HepG2 (cell line): ENCODE measurements around the gene FAM209B. TPM values are rescaled to one million over a fixed set of nuclear protein-coding genes. Genes with fewer than 3 reads are reported as not detected.

Source experiments
- ATAC-seq: fragments of 200-7000 bp; cut with Tn5 transposase; 3 replicates; pipeline ENCODE4 v1.9.1; 2020; ENCODE audit warnings: mild to moderate bottlenecking, moderate library complexity
- BruUV-seq: library from RNA; stranded (reverse); fragments of 400-500 nt; replicated peaks from 2 replicates; lab custom pipeline; 2021; lab: Mats Ljungman, UMichigan
- CTCF ChIA-PET: fragments of 300-600 bp; formaldehyde crosslinking; extraction: SDS; loops from one replicate; lab custom pipeline; 2021; ENCODE audit warnings: low total read pairs, inconsistent platforms, low intra/inter-chr PET ratio; lab: Yijun Ruan, JAX
- POLR2A ChIA-PET: fragments of 350-600 bp; sonication (Branson Sonifier 250); formaldehyde crosslinking; loops from one replicate; lab custom pipeline; 2020; ENCODE audit warnings: antibody characterized with exemption, inconsistent platforms; lab: Yijun Ruan, JAX
- DNase-seq: peaks from one replicate; pipeline ENCODE4 v3.0.0-alpha.2; 2015; ENCODE audit warnings: low spot score
- FAIRE-seq: peaks from 3 replicates; lab custom pipeline; 2011; peaks lifted over from hg19 to GRCh38; lab: Jason Lieb, UNC
- H2AFZ ChIP-seq: one replicate; pipeline ENCODE4 v1.6.1; 2011; ENCODE audit warnings: low read length, inconsistent platforms
- H3K27ac ChIP-seq: fragments of 300-600 bp; 3 replicates; pipeline ENCODE4 v1.8.0; 2011; ENCODE audit warnings: mixed run types, mild to moderate bottlenecking, mixed read lengths, low read length, inconsistent platforms; ENCODE audit not compliant: insufficient read depth; ENCODE audit errors: extremely low read length
- H3K27me3 ChIP-seq, 2 experiments: fragments of 200-600 bp in 1 of 2; 2 replicates in 1 of 2; 3 replicates in 1 of 2; pipeline versions ENCODE4 v1.6.0 to v1.8.0; 2011; ENCODE audit warnings: low read length in 2 of 2, mild to moderate bottlenecking in 2 of 2, moderate library complexity in 2 of 2, inconsistent platforms in 1 of 2; ENCODE audit not compliant: insufficient read depth in 2 of 2, control insufficient read depth in 1 of 2
- H3K36me3 ChIP-seq, 2 experiments: fragments of 200-600 bp in 1 of 2; replicated peaks in 1 of 2; 2 replicates in 1 of 2; 3 replicates in 1 of 2; pipeline versions ENCODE4 v1.5.1 to v1.8.0; 2011; ENCODE audit warnings: low read length in 2 of 2, inconsistent platforms in 1 of 2; ENCODE audit not compliant: insufficient read depth in 2 of 2, control insufficient read depth in 1 of 2
- H3K4me1 ChIP-seq: 2 replicates; pipeline ENCODE4 v1.5.1; 2012; ENCODE audit warnings: low read length, inconsistent platforms; ENCODE audit not compliant: insufficient read depth
- H3K4me2 ChIP-seq: 2 replicates; pipeline ENCODE4 v1.6.0; 2011; ENCODE audit warnings: low read depth, low read length, inconsistent platforms
- H3K4me3 ChIP-seq, 3 experiments: fragments of 200-600 bp in 1 of 3; sonication (generic), shearing (Covaris generic) in 1 of 3; replicated peaks in 1 of 3; 2 replicates each; pipeline ENCODE4 v1.5.1; 2011 to 2016; ENCODE audit warnings: low read length in 3 of 3, inconsistent platforms in 2 of 3, low read depth in 2 of 3, mild to moderate bottlenecking in 2 of 3, control low read depth in 1 of 3, mixed read lengths in 1 of 3; ENCODE audit not compliant: insufficient read depth in 1 of 3
- H3K79me2 ChIP-seq: one replicate; pipeline ENCODE4 v1.6.1; 2011; ENCODE audit warnings: low read length, inconsistent platforms; ENCODE audit not compliant: insufficient read depth
- H3K9ac ChIP-seq: 2 replicates; pipeline ENCODE4 v1.6.0; 2011; ENCODE audit warnings: mild to moderate bottlenecking, low read depth, low read length, inconsistent platforms; ENCODE audit not compliant: insufficient read depth
- H3K9me3 ChIP-seq: 2 replicates; pipeline ENCODE4 v1.5.1; 2012; ENCODE audit warnings: mild to moderate bottlenecking, low read length
- H4K20me1 ChIP-seq: 2 replicates; pipeline ENCODE4 v1.6.0; 2011; ENCODE audit warnings: inconsistent platforms, mild to moderate bottlenecking, low read length, moderate library complexity; ENCODE audit not compliant: insufficient read depth
- CBX1 ChIP-seq: IDR thresholded peaks from one replicate; pipeline ENCODE4 v1.6.1; 2016; ENCODE audit warnings: antibody characterized with exemption, low read depth
- GZF1 ChIP-seq: sonication (generic); formaldehyde crosslinking; IDR thresholded peaks from 2 replicates; pipeline ENCODE4 v1.5.1; 2020; ENCODE audit warnings: mild to moderate bottlenecking, missing genetic modification reagents
- HNF4A ChIP-seq: sonication (generic); formaldehyde crosslinking; IDR thresholded peaks from 2 replicates; pipeline ENCODE4 v1.4.0; 2020; ENCODE audit warnings: missing genetic modification reagents
- JDP2 ChIP-seq: sonication (generic); formaldehyde crosslinking; IDR thresholded peaks from 2 replicates; pipeline ENCODE4 v1.8.1; 2022; ENCODE audit warnings: missing genetic modification reagents, borderline replicate concordance
- NKX3-1 ChIP-seq: sonication (generic); formaldehyde crosslinking; IDR thresholded peaks from 2 replicates; pipeline ENCODE4 v1.5.0; 2020; ENCODE audit warnings: missing genetic modification reagents
- PHF8 ChIP-seq: sonication (generic); formaldehyde crosslinking; IDR thresholded peaks from 2 replicates; pipeline ENCODE4 v1.5.0; 2020; ENCODE audit warnings: missing genetic modification reagents
- RBM39 ChIP-seq: fragments of 200-400 bp; formaldehyde crosslinking; IDR thresholded peaks from one replicate; pipeline ENCODE4 v1.6.1; 2018; ENCODE audit warnings: antibody characterized with exemption, mild to moderate bottlenecking, low read depth, low read length; ENCODE audit not compliant: poor library complexity, severe bottlenecking
- RFX3 ChIP-seq: IDR thresholded peaks from 2 replicates; pipeline ENCODE4 v1.6.1; 2016; ENCODE audit warnings: missing biosample characterization, missing genetic modification reagents
- RFXAP ChIP-seq: sonication (generic); formaldehyde crosslinking; IDR thresholded peaks from 2 replicates; pipeline ENCODE4 v1.4.0; 2020; ENCODE audit warnings: missing genetic modification reagents, borderline replicate concordance
- SRSF1 ChIP-seq: fragments of 200-400 bp; formaldehyde crosslinking; optimal IDR thresholded peaks from 2 replicates; pipeline ENCODE3; 2017; ENCODE audit warnings: mild to moderate bottlenecking, low read depth, low read length, moderate library complexity
- ZBED4 ChIP-seq: sonication (generic); formaldehyde crosslinking; IDR thresholded peaks from 2 replicates; pipeline ENCODE4 v1.4.0; 2020; ENCODE audit warnings: missing genetic modification reagents, borderline replicate concordance
- ZBTB26 ChIP-seq: IDR thresholded peaks from 2 replicates; pipeline ENCODE4 v1.6.1; 2016; ENCODE audit warnings: missing compliant biosample characterization, missing genetic modification reagents, borderline replicate concordance
- ZFP36 ChIP-seq: fragments of 150-350 bp; IDR thresholded peaks from 2 replicates; pipeline ENCODE4 v1.6.1; 2018; ENCODE audit warnings: borderline replicate concordance, low read length, low read depth; ENCODE audit not compliant: partially characterized antibody
- ZNF510 ChIP-seq: sonication (generic); formaldehyde crosslinking; IDR thresholded peaks from 2 replicates; pipeline ENCODE4 v1.4.0; 2020; ENCODE audit warnings: low read depth, mild to moderate bottlenecking, missing genetic modification reagents
- ZNF790 ChIP-seq: sonication (generic); formaldehyde crosslinking; IDR thresholded peaks from 2 replicates; pipeline ENCODE4 v1.8.0; 2022; ENCODE audit warnings: missing genetic modification reagents, mild to moderate bottlenecking, borderline replicate concordance
- ZNF839 ChIP-seq: sonication (generic); formaldehyde crosslinking; IDR thresholded peaks from 2 replicates; pipeline ENCODE4 v1.4.0; 2020; ENCODE audit warnings: missing genetic modification reagents, mild to moderate bottlenecking, borderline replicate concordance
- ZNF878 ChIP-seq: sonication (generic); formaldehyde crosslinking; IDR thresholded peaks from 2 replicates; pipeline ENCODE4 v1.8.1; 2023; ENCODE audit warnings: mild to moderate bottlenecking, missing genetic modification reagents, moderate library complexity
- WGBS: methylation state at CpG from one replicate; pipeline ENCODE4 v1.1.6; 2017; ENCODE audit warnings: low lambda C conversion rate; 5-methylcytosine and 5-hydroxymethylcytosine counted together
- in situ Hi-C: cut with HindIII; loops from 2 replicates; pipeline ENCODE4 v1.10.0; 2017; ENCODE audit warnings: low pct_unique_long_range_greater_than_20kb; ENCODE audit not compliant: extremely low pct_ligation_motif_present
- intact Hi-C: fragments of 100-400 bp; cut with micrococcal nuclease; formaldehyde crosslinking; loops from one replicate; pipeline ENCODE4 v1.10.0; 2022; ENCODE audit not compliant: unreplicated experiment
- polyA plus RNA-seq, 8 experiments: library from polyadenylated mRNA; depleted of rRNA in 3 of 8; stranded (reverse) in 7 of 8; unstranded in 1 of 8; fragments of >200 nt; fragmentation: Illumina TruSeq in 4 of 8; extraction: Trizol in 4 of 8; gene quantifications; 2 replicates each; pipeline versions ENCODE4 v1.2.1 to v1.2.3, GENCODE V29; 2011 to 2016; ENCODE audit warnings: low read depth in 4 of 8, missing spikeins in 1 of 8, mixed read lengths in 1 of 8; ENCODE audit not compliant: insufficient read depth in 1 of 8
- total RNA-seq, 5 experiments: library from RNA; depleted of rRNA; stranded (reverse); fragments of >200 nt; fragmentation: Illumina TruSeq; extraction: Trizol; gene quantifications; 2 replicates each; pipeline ENCODE4 v1.2.3, GENCODE V29; 2016; ENCODE audit warnings: low read depth in 1 of 5

The FAM209B gene
- total and polyA plus RNA-seq, 2 of the 13 experiments (the other 11 are each of a cell fraction or from before 2014, with no cell fraction given): 0.24 to 0.42 TPM

- Histone ChIP-seq H3K27ac (no peak overlapping the region), H4K20me1 (no peaks in the 10 kb centered on the region), H3K4me3 (no peak overlapping the region), H3K9ac (no peak overlapping the region), H3K27me3 (no peaks in the 10 kb centered on the region), H3K79me2 (no peaks in the 10 kb centered on the region), H3K4me1 (no peaks in the 10 kb centered on the region)
- no TSS peak for BruUV-seq
- in situ Hi-C loops (no loop called here), intact Hi-C loops (no loop called here)
- CTCF ChIA-PET: no interaction called here
- DNase-seq: no peak
- ATAC-seq: no peak
- no peak for FAIRE-seq
- TF ChIP-seq RFX3: no peak
- TF ChIP-seq NKX3-1: no peak
- no peak for TF ChIP-seq JDP2 (CRISPR knock-in tag)
- no peak for TF ChIP-seq CBX1
- no peak for TF ChIP-seq ZBED4
- no peak for TF ChIP-seq HNF4A (CRISPR knock-in tag)
- TF ChIP-seq ZBTB26 (CRISPR knock-in tag): no peak
- TF ChIP-seq RFXAP (CRISPR knock-in tag): no peak
- TF ChIP-seq ZFP36: no peak
- no peak for TF ChIP-seq ZNF510 (CRISPR knock-in tag)
- no peak for TF ChIP-seq RBM39
- no peak for TF ChIP-seq GZF1
- no peak for TF ChIP-seq PHF8 (CRISPR knock-in tag)
- TF ChIP-seq ZNF839 (CRISPR knock-in tag): no peak
- no peak for TF ChIP-seq ZNF790 (CRISPR knock-in tag)
- no peak for TF ChIP-seq SRSF1
- no peak for TF ChIP-seq ZNF878
- TF ChIP-seq, all 625 proteins: peak for 0
- Histone ChIP-seq H3K9me3 (peaks cover 16% of the 10 kb centered on the region; the same call in 1 of the 2 replicates), H3K4me2 (no peak overlapping the region), H3K36me3 (peaks cover 27 to 48% of the 10 kb centered on the region in 2 experiments; a peak in 4 of 5 replicates), H2AFZ (no peak overlapping the region)
- 97% methylated on average over 10 of the region's 10 CpGs for WGBS
- POLR2A ChIA-PET: no interaction called here
Measured at GRCh38 chr20:56519551-56519950, 13.5 kb upstream of the FAM209B start.
